Measurements from ENCODE around the gene MATN4. TPM values are rescaled to one million over a fixed set of nuclear protein-coding genes. Genes with fewer than 3 reads are reported as not detected.
A peak's percentile ranks its signal among the peaks of the same experiment; 100 is the strongest.

The MATN4 gene
- total RNA-seq, 1 experiment from 2014 or later, result not detected

DNA sequence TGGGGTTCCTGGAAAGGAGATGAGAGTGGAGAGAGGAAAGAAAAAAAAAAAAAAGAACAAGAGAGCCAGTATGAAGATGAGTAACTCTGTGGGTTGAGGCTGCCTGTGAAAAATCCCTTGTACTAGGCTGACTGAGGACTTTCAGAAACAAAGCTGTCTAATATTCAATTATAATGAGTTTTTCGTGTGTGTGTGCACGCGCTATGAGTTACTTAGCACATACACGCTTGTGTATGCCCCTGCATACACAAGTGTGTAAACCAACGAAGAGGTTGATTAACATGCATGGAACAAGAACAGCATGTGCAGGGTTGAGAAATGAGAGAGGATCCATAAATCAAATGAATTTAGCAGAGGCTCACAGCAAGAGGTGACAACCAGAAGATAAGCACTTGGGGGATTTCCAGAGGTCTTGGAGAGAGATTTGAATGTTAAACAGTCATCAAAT lies 6.3 kb downstream of the MATN4 start:
- Mint-ChIP-seq H3K27me3 (ENCODE audit: insufficient read depth, unreplicated experiment) (no peaks in the 10 kb centered on the region), H3K4me1 (ENCODE audit: insufficient read depth, unreplicated experiment) (no peaks in the 10 kb centered on the region), H3K4me3 (ENCODE audit: unreplicated experiment) (no peak overlapping the region), H3K9me3 (ENCODE audit: unreplicated experiment) (no peaks in the 10 kb centered on the region), H3K27ac (ENCODE audit: low read depth, unreplicated experiment) (no peak overlapping the region), H3K36me3 (ENCODE audit: insufficient read depth, unreplicated experiment) (no peaks in the 10 kb centered on the region)
- DNase-seq (ENCODE audit: unreplicated experiment), result no peak
- POLR2A ChIA-PET, result no interaction called here
- CTCF ChIA-PET, result interaction anchor here (0.6 to 6.1 kb wide), 14 partner anchors 9 to 282 kb away, joined by 3 to 104 read pairs (median 4); no protein-coding TSS in a partner anchor
- TF ChIP-seq, protein P1, sequence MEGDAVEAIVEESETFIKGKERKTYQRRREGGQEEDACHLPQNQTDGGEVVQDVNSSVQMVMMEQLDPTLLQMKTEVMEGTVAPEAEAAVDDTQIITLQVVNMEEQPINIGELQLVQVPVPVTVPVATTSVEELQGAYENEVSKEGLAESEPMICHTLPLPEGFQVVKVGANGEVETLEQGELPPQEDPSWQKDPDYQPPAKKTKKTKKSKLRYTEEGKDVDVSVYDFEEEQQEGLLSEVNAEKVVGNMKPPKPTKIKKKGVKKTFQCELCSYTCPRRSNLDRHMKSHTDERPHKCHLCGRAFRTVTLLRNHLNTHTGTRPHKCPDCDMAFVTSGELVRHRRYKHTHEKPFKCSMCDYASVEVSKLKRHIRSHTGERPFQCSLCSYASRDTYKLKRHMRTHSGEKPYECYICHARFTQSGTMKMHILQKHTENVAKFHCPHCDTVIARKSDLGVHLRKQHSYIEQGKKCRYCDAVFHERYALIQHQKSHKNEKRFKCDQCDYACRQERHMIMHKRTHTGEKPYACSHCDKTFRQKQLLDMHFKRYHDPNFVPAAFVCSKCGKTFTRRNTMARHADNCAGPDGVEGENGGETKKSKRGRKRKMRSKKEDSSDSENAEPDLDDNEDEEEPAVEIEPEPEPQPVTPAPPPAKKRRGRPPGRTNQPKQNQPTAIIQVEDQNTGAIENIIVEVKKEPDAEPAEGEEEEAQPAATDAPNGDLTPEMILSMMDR (IDR thresholded peaks at IDR 0.05; ENCODE audit: unreplicated experiment), result no peak
- BruUV-seq (replicated peaks), result no TSS peak
- intact Hi-C loops (cut with micrococcal nuclease), result no loop called here

DNA sequence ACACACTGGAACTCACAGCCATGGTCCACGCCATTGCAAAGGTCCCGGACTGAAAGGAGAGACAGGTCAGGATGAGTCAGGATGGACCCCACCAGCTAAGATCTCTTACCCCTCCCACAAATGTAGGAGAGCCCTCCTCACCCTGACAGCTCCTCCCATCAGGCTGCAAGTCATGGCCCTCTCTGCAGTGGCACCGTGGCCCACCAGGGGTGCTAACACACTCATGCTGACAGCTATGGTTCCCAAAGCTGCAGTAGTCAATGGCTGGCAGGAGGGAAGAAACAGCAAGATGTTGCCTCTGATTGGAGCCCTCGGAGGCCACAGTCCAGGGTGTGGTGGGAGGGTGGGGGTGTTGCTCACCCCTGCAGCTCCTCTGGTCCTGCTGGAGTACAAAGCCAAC lies 7.1 kb downstream of the MATN4 start:
- CTCF ChIA-PET, result interaction anchor here (0.6 to 6.1 kb wide), 7 partner anchors 8 to 470 kb away, joined by 3 to 104 read pairs (median 4); no protein-coding TSS in a partner anchor
- Mint-ChIP-seq H3K4me3 (ENCODE audit: unreplicated experiment) (no peak overlapping the region), H3K9me3 (ENCODE audit: unreplicated experiment) (no peaks in the 10 kb centered on the region), H3K4me1 (ENCODE audit: insufficient read depth, unreplicated experiment) (no peaks in the 10 kb centered on the region), H3K27me3 (ENCODE audit: insufficient read depth, unreplicated experiment) (no peaks in the 10 kb centered on the region), H3K27ac (ENCODE audit: low read depth, unreplicated experiment) (no peak overlapping the region), H3K36me3 (ENCODE audit: insufficient read depth, unreplicated experiment) (no peaks in the 10 kb centered on the region)
- BruUV-seq (replicated peaks), result no TSS peak
- TF ChIP-seq, protein P1 (IDR thresholded peaks at IDR 0.05; ENCODE audit: unreplicated experiment), result no peak
- POLR2A ChIA-PET, result interaction anchor here (0.7 kb wide), 1 partner anchor 10 kb away, joined by 4 read pairs; no protein-coding TSS in a partner anchor
- intact Hi-C loops (cut with micrococcal nuclease), result no loop called here
- peak; percentile 42 for DNase-seq (ENCODE audit: unreplicated experiment)

DNA sequence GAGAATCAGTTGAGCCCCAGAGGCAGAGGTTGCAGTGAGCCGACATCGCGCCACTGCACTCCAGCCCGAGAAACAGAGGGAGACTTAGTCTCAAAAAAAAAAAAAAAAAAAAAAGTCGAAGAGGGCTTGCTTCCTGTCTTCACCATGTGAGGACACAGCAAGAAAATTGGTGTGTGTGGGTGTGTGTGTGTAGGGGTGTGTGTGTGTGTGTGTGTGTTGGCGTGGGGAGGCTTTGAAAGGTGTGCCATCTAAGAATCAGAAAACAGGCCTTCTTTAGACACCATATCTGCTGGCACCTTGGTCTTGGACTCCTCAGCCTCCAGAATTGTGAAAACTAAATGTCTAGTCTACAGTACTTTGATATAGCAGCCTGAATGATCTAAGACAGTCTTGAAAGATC lies 8.3 kb downstream of the MATN4 start:
- Mint-ChIP-seq H3K27ac (ENCODE audit: low read depth, unreplicated experiment) (no peak overlapping the region), H3K9me3 (ENCODE audit: unreplicated experiment) (no peaks in the 10 kb centered on the region), H3K27me3 (ENCODE audit: insufficient read depth, unreplicated experiment) (no peaks in the 10 kb centered on the region), H3K36me3 (ENCODE audit: insufficient read depth, unreplicated experiment) (no peaks in the 10 kb centered on the region), H3K4me3 (ENCODE audit: unreplicated experiment) (no peak overlapping the region), H3K4me1 (ENCODE audit: insufficient read depth, unreplicated experiment) (no peaks in the 10 kb centered on the region)
- ChIA-PET CTCF (interaction anchor here (1.1 to 4.1 kb wide), 2 partner anchors 13 to 116 kb away, joined by 6 to 33 read pairs; no protein-coding TSS in a partner anchor), POLR2A (interaction anchor here (0.7 kb wide), 1 partner anchor 545 kb away, joined by 4 read pairs; no protein-coding TSS in a partner anchor)
- intact Hi-C loops (cut with micrococcal nuclease), result no loop called here
- BruUV-seq (replicated peaks), result no TSS peak
- no peak for DNase-seq (ENCODE audit: unreplicated experiment)
- TF ChIP-seq, protein P1 (IDR thresholded peaks at IDR 0.05; ENCODE audit: unreplicated experiment), result no peak

DNA sequence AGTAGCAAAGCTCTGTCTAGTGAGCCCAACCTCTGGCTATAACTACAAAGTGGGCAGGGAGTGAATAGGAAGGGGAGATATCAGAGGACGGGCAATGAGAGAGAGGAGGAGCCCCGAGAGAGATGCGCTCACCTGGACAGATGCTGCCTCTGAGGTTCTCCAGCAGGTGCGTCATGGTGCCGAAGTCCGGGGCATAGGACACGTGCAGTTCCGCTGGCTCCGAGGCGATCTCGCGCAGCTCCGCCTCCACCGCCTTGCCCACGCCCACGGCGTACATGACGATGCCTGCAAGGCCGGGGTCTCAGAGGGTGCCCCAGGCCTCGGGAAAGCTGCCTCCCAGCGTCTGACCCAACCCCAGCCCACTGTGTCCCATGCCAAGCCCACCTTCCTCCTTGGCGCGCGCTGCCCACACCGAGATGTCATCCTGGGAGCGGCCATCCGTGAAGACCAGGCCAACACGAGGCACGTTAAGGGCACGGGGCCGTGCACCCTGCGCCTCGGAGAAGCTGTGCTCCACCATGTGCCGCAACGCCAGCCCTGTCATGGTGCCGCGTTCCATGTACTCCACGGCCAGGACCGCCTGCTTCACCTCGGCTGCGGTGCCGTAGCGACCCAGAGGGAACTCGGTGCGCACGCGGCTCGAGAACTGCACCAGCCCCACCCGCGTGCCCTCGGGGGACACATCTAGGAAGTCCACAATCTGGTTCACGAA lies 10.2 kb downstream of the MATN4 start:
- Mint-ChIP-seq H3K36me3 (ENCODE audit: insufficient read depth, unreplicated experiment) (no peaks in the 10 kb centered on the region), H3K9me3 (ENCODE audit: unreplicated experiment) (no peaks in the 10 kb centered on the region), H3K4me3 (ENCODE audit: unreplicated experiment) (no peak overlapping the region), H3K4me1 (ENCODE audit: insufficient read depth, unreplicated experiment) (no peaks in the 10 kb centered on the region), H3K27ac (ENCODE audit: low read depth, unreplicated experiment) (no peak overlapping the region), H3K27me3 (ENCODE audit: insufficient read depth, unreplicated experiment) (no peaks in the 10 kb centered on the region)
- TF ChIP-seq, protein P1 (IDR thresholded peaks at IDR 0.05; ENCODE audit: unreplicated experiment), result no peak
- no TSS peak for BruUV-seq (replicated peaks)
- CTCF ChIA-PET, result interaction anchor here (0.6 to 2.1 kb wide), 7 partner anchors 8 to 950 kb away, joined by 3 to 8 read pairs (median 6); no protein-coding TSS in a partner anchor
- intact Hi-C loops (cut with micrococcal nuclease), result no loop called here
- POLR2A ChIA-PET, result no interaction called here
- DNase-seq (ENCODE audit: unreplicated experiment), result no peak
